DOHH2 (cell line): Measurements from ENCODE around the gene CDKN2B-AS1.

ENCODE experiments used
- H3F3A ChIP-seq: fragments of 200-600 bp; sonication (generic), shearing (Covaris generic); 2 replicates; pipeline ENCODE4 v1.6.0; 2016; ENCODE audit warnings: antibody characterized with exemption, mild to moderate bottlenecking; ENCODE audit not compliant: control insufficient read depth, insufficient read depth
- H3K27ac ChIP-seq: fragments of 200-600 bp; sonication (generic); 2 replicates; pipeline ENCODE4 v1.5.1; 2014; ENCODE audit warnings: low read depth, mild to moderate bottlenecking, low read length, moderate library complexity
- H3K27me3 ChIP-seq: fragments of 200-600 bp; sonication (generic); 2 replicates; pipeline ENCODE4 v1.6.1; 2014; ENCODE audit warnings: mild to moderate bottlenecking, low read length, mixed read lengths; ENCODE audit not compliant: control insufficient read depth
- H3K36me3 ChIP-seq: fragments of 200-600 bp; sonication (generic); 2 replicates; pipeline ENCODE4 v1.6.1; 2014; ENCODE audit warnings: mild to moderate bottlenecking, low read length, moderate library complexity, mixed read lengths; ENCODE audit not compliant: control insufficient read depth
- H3K4me1 ChIP-seq: fragments of 200-600 bp; sonication (generic); 2 replicates; pipeline ENCODE4 v1.6.1; 2014; ENCODE audit warnings: mild to moderate bottlenecking, low read length, mixed read lengths; ENCODE audit not compliant: control insufficient read depth
- H3K4me2 ChIP-seq: fragments of 200-600 bp; sonication (generic); 2 replicates; pipeline ENCODE4 v1.6.0; 2014; ENCODE audit warnings: mild to moderate bottlenecking, low read length, moderate library complexity
- H3K4me3 ChIP-seq: fragments of 200-600 bp; sonication (generic); 2 replicates; pipeline ENCODE4 v1.5.1; 2014; ENCODE audit warnings: mild to moderate bottlenecking, low read length, mixed read lengths
- H3K79me2 ChIP-seq: fragments of 200-600 bp; sonication (generic); 2 replicates; pipeline ENCODE4 v1.6.1; 2014; ENCODE audit warnings: mild to moderate bottlenecking, low read length, mixed read lengths; ENCODE audit not compliant: control insufficient read depth
- H3K9me2 ChIP-seq: fragments of 200-600 bp; sonication (generic); replicated peaks from 2 replicates; pipeline ENCODE4 v1.6.1; 2014; ENCODE audit warnings: mild to moderate bottlenecking, low read length, mixed read lengths; ENCODE audit not compliant: control insufficient read depth
- H3K9me3 ChIP-seq: fragments of 200-600 bp; sonication (generic); 2 replicates; pipeline ENCODE4 v1.6.1; 2014; ENCODE audit warnings: antibody characterized with exemption, low read length, mixed read lengths; ENCODE audit not compliant: control insufficient read depth, insufficient read depth
- H4K20me1 ChIP-seq: fragments of 200-600 bp; sonication (generic); 2 replicates; pipeline ENCODE4 v1.6.0; 2014; ENCODE audit warnings: low read depth, mild to moderate bottlenecking, antibody characterized with exemption, low read length, moderate library complexity; ENCODE audit not compliant: control insufficient read depth, insufficient read depth
- CTCF ChIP-seq: fragments of 200-600 bp; sonication (generic); IDR thresholded peaks from one replicate; pipeline ENCODE4 v1.5.1; 2014; ENCODE audit warnings: antibody characterized with exemption, mild to moderate bottlenecking, low read depth, low read length; ENCODE audit not compliant: poor library complexity, severe bottlenecking
- EZH2phosphoT487 ChIP-seq: fragments of 200-600 bp; sonication (generic); IDR thresholded peaks from 2 replicates; pipeline ENCODE4 v1.6.1; 2017; ENCODE audit warnings: borderline replicate concordance, mild to moderate bottlenecking, antibody characterized with exemption, low read length, moderate library complexity, mixed read lengths

CDKN2B-AS1 gene

GRCh38 chr9:21974722-21975409 is 19.7 kb upstream of the CDKN2B-AS1 start:
- H3K27ac ChIP-seq, result no peak overlapping the region

GRCh38 chr9:21976334-21976875 is 18.2 kb upstream of the CDKN2B-AS1 start:
- H3K9me3 ChIP-seq, result no peaks in the 10 kb centered on the region

More at GRCh38 chr9:21974722-21975409, 19.7 kb upstream of the CDKN2B-AS1 start:
- Histone ChIP-seq H3K4me3 (no peak overlapping the region), H3K36me3 (no peaks in the 10 kb centered on the region), H3K9me2 (no peaks in the 10 kb centered on the region), H3F3A (no peaks in the 10 kb centered on the region), H3K4me1 (no peaks in the 10 kb centered on the region), H3K79me2 (no peaks in the 10 kb centered on the region), H3K9me3 (no peaks in the 10 kb centered on the region), H3K27me3 (no peaks in the 10 kb centered on the region), H4K20me1 (no peaks in the 10 kb centered on the region), H3K4me2 (no peak overlapping the region)
- no peak for TF ChIP-seq EZH2phosphoT487

GRCh38 chr9:21982391-21982790 is 12.2 kb upstream of the CDKN2B-AS1 start:
- Histone ChIP-seq H3K36me3 (no peaks in the 10 kb centered on the region), H3K4me2 (no peak overlapping the region), H3K4me1 (no peaks in the 10 kb centered on the region), H3K27me3 (no peaks in the 10 kb centered on the region), H3F3A (no peaks in the 10 kb centered on the region), H3K9me2 (no peaks in the 10 kb centered on the region), H3K4me3 (no peak overlapping the region), H3K79me2 (no peaks in the 10 kb centered on the region), H3K9me3 (no peaks in the 10 kb centered on the region), H3K27ac (no peak overlapping the region), H4K20me1 (no peaks in the 10 kb centered on the region)
- TF ChIP-seq EZH2phosphoT487, result no peak
- no peak for TF ChIP-seq CTCF

More at GRCh38 chr9:21976334-21976875, 18.2 kb upstream of the CDKN2B-AS1 start:
- no peaks in the 10 kb centered on the region for H3K79me2 ChIP-seq
- no peaks in the 10 kb centered on the region for H3K9me2 ChIP-seq
- no peaks in the 10 kb centered on the region for H3F3A ChIP-seq
- H3K27me3 ChIP-seq, result no peaks in the 10 kb centered on the region
- no peaks in the 10 kb centered on the region for H3K4me1 ChIP-seq
- H3K4me2 ChIP-seq, result no peak overlapping the region
- no peaks in the 10 kb centered on the region for H3K36me3 ChIP-seq
- no peak overlapping the region for H3K27ac ChIP-seq
- TF ChIP-seq CTCF, result no peak
- TF ChIP-seq EZH2phosphoT487, result no peak
- H4K20me1 ChIP-seq, result no peaks in the 10 kb centered on the region
- no peak overlapping the region for H3K4me3 ChIP-seq

GRCh38 chr9:21982861-21983560 is 11.6 kb upstream of the CDKN2B-AS1 start:
- Histone ChIP-seq H4K20me1 (no peaks in the 10 kb centered on the region), H3K9me3 (no peaks in the 10 kb centered on the region), H3K79me2 (no peaks in the 10 kb centered on the region), H3K9me2 (no peaks in the 10 kb centered on the region), H3K36me3 (no peaks in the 10 kb centered on the region), H3K4me2 (no peak overlapping the region), H3K27ac (no peak overlapping the region), H3K4me3 (no peak overlapping the region), H3F3A (no peaks in the 10 kb centered on the region), H3K4me1 (no peaks in the 10 kb centered on the region), H3K27me3 (no peaks in the 10 kb centered on the region)
- no peak for TF ChIP-seq CTCF
- TF ChIP-seq EZH2phosphoT487, result no peak
